Osteoblast (primary cell): ENCODE results near the gene SLC10A3. TPM values are rescaled to one million over a fixed set of nuclear protein-coding genes. Genes with fewer than 3 reads are reported as not detected.
A peak's percentile ranks its signal among the peaks of the same experiment; 100 is the strongest.

ENCODE experiments used
- DNase-seq: peaks from one replicate; pipeline ENCODE4 v3.0.0; 2011; ENCODE audit warnings: low spot score, mixed read lengths; ENCODE audit not compliant: insufficient read length; ENCODE audit errors: missing footprints
- H2AFZ ChIP-seq: 2 replicates; pipeline ENCODE4 v1.6.0; 2011; ENCODE audit warnings: mild to moderate bottlenecking, low read length
- H3K27ac ChIP-seq: 2 replicates; pipeline ENCODE4 v1.5.1; 2011; ENCODE audit warnings: mild to moderate bottlenecking, low read depth, low read length, moderate library complexity
- H3K27me3 ChIP-seq: 2 replicates; pipeline ENCODE4 v1.6.0; 2012; ENCODE audit warnings: mild to moderate bottlenecking, control low read depth, inconsistent platforms, low read length, moderate library complexity; ENCODE audit not compliant: insufficient read depth
- H3K36me3 ChIP-seq: 2 replicates; pipeline ENCODE4 v1.5.1; 2011; ENCODE audit warnings: mild to moderate bottlenecking, low read length, control low read depth, moderate library complexity; ENCODE audit not compliant: insufficient read depth
- H3K4me1 ChIP-seq: 2 replicates; pipeline ENCODE4 v1.5.1; 2011; ENCODE audit warnings: mild to moderate bottlenecking, low read length, control low read depth, moderate library complexity; ENCODE audit not compliant: insufficient read depth
- H3K4me2 ChIP-seq: 2 replicates; pipeline ENCODE4 v1.6.0; 2011; ENCODE audit warnings: mild to moderate bottlenecking, low read length; ENCODE audit not compliant: insufficient read depth
- H3K4me3 ChIP-seq: fragments of 200-600 bp; sonication (generic); 3 replicates; pipeline ENCODE4 v1.5.1; 2012; ENCODE audit warnings: mild to moderate bottlenecking, low read length, inconsistent platforms; ENCODE audit not compliant: insufficient read depth
- H3K79me2 ChIP-seq: 2 replicates; pipeline ENCODE4 v1.6.0; 2012; ENCODE audit warnings: mild to moderate bottlenecking, low read length, control low read depth, inconsistent platforms; ENCODE audit not compliant: insufficient read depth
- H3K9me3 ChIP-seq: 2 replicates; pipeline ENCODE4 v1.5.1; 2011; ENCODE audit warnings: low read depth, low read length, control low read depth
- H4K20me1 ChIP-seq: 2 replicates; pipeline ENCODE4 v1.6.0; 2012; ENCODE audit warnings: mild to moderate bottlenecking, low read length, control low read depth; ENCODE audit not compliant: insufficient read depth
- CTCF ChIP-seq: IDR thresholded peaks from 2 replicates; pipeline ENCODE4 v1.5.1; 2011; ENCODE audit warnings: mild to moderate bottlenecking, low read depth, low read length, moderate library complexity; ENCODE audit errors: extremely low read depth
- total RNA-seq: library from RNA; depleted of rRNA; stranded (reverse); fragments of >200 nt; gene quantifications from 2 replicates; pipeline ENCODE4 v1.2.3, GENCODE V29; 2012

SLC10A3 gene
- total RNA-seq, 1 donor: 36.2 TPM

GRCh38 chrX:154482786-154483185, 7.6 kb downstream of the SLC10A3 start:
- DNase-seq: peak; percentile 65
- Histone ChIP-seq H3K4me2 (no peak overlapping the region), H3K4me1 (no peaks in the 10 kb centered on the region), H2AFZ (no peak overlapping the region), H3K79me2 (peaks cover 11% of the 10 kb centered on the region), H3K4me3 (no peak overlapping the region), H3K27ac (no peak overlapping the region), H3K36me3 (peaks cover 13% of the 10 kb centered on the region), H4K20me1 (no peaks in the 10 kb centered on the region), H3K27me3 (no peaks in the 10 kb centered on the region), H3K9me3 (no peaks in the 10 kb centered on the region)
- TF ChIP-seq CTCF: no peak

GRCh38 chrX:154481911-154482601, 8.4 kb downstream of the SLC10A3 start:
- no peak overlapping the region for H3K27ac ChIP-seq
- H2AFZ ChIP-seq: no peak overlapping the region
- peak; percentile 74 for DNase-seq
- H3K4me3 ChIP-seq: no peak overlapping the region
- no peak for TF ChIP-seq CTCF
- peaks cover 9% of the 10 kb centered on the region for H3K36me3 ChIP-seq
- H3K9me3 ChIP-seq: no peaks in the 10 kb centered on the region
- peaks cover 7% of the 10 kb centered on the region for H3K79me2 ChIP-seq
- H3K4me1 ChIP-seq: no peaks in the 10 kb centered on the region
- no peaks in the 10 kb centered on the region for H4K20me1 ChIP-seq
- no peak overlapping the region for H3K4me2 ChIP-seq
- H3K27me3 ChIP-seq: no peaks in the 10 kb centered on the region

- no peak overlapping the region for H2AFZ ChIP-seq
- H3K79me2 ChIP-seq: peaks cover 7% of the 10 kb centered on the region
- H3K27ac ChIP-seq: no peak overlapping the region
- TF ChIP-seq CTCF: no peak
- H3K4me2 ChIP-seq: no peak overlapping the region
- H3K4me3 ChIP-seq: no peak overlapping the region
- H4K20me1 ChIP-seq: no peaks in the 10 kb centered on the region
- DNase-seq: peak; percentile 14
- no peaks in the 10 kb centered on the region for H3K4me1 ChIP-seq
- no peaks in the 10 kb centered on the region for H3K27me3 ChIP-seq
- peaks cover 9% of the 10 kb centered on the region for H3K36me3 ChIP-seq
- H3K9me3 ChIP-seq: no peaks in the 10 kb centered on the region
Measured at GRCh38 chrX:154481195-154481594, 9.2 kb downstream of the SLC10A3 start.

GRCh38 chrX:154478728-154479622, 11.5 kb downstream of the SLC10A3 start, which contains the start of gene LAGE3:
Gene LAGE3, minus strand, starts transcription at chrX:154479281. Its CDS starts 366 bp downstream, at chrX:154478915.
- H3K4me1 ChIP-seq: no peaks in the 10 kb centered on the region
- peaks cover 5% of the 10 kb centered on the region for H3K36me3 ChIP-seq
- peak within 1 kb of the TSS; percentile 33 for H3K27ac ChIP-seq
- no peaks in the 10 kb centered on the region for H3K79me2 ChIP-seq
- H3K4me2 ChIP-seq: peak within 1 kb of the TSS; percentile 76
- H2AFZ ChIP-seq: peak within 1 kb of the TSS; percentile 65
- no peak for TF ChIP-seq CTCF
- DNase-seq: peak; percentile 98
- H4K20me1 ChIP-seq: no peaks in the 10 kb centered on the region
- H3K9me3 ChIP-seq: no peaks in the 10 kb centered on the region
- peak within 1 kb of the TSS; percentile 64 for H3K4me3 ChIP-seq
- no peaks in the 10 kb centered on the region for H3K27me3 ChIP-seq
